PC-3 (cell line): ENCODE measurements around the gene GLO1. TPM values are rescaled to one million over a fixed set of nuclear protein-coding genes. Genes with fewer than 3 reads are reported as not detected.

Experiments used
- ATAC-seq: fragments of 200-7000 bp; cut with Tn5 transposase; 2 replicates; pipeline ENCODE4 v1.9.1; 2020; ENCODE audit warnings: mild to moderate bottlenecking, moderate library complexity
- BruUV-seq: library from RNA; stranded (reverse); fragments of 400-500 nt; replicated peaks from 2 replicates; lab custom pipeline; 2021; lab: Mats Ljungman, UMichigan
- CTCF ChIA-PET: fragments of 300-600 bp; sonication (Branson Sonifier 250); formaldehyde crosslinking; loops from one replicate; lab custom pipeline; 2022; ENCODE audit warnings: antibody characterized with exemption; lab: Charles Lee
- POLR2A ChIA-PET: fragments of 300-600 bp; sonication (Branson Sonifier 250); formaldehyde crosslinking; loops from one replicate; lab custom pipeline; 2022; ENCODE audit warnings: antibody characterized with exemption; ENCODE audit not compliant: unreplicated experiment; lab: Charles Lee
- DNase-seq: peaks from one replicate; pipeline ENCODE4 v3.0.0-alpha.2; 2015
- H2AFZ ChIP-seq: fragments of 300-600 bp; sonication (generic); 2 replicates; pipeline ENCODE4 v1.6.0; 2016; ENCODE audit warnings: antibody characterized with exemption, low read length
- H3F3A ChIP-seq: fragments of 300-600 bp; sonication (generic); one replicate; pipeline ENCODE4 v1.6.0; 2017; ENCODE audit warnings: antibody characterized with exemption, low read length, control low read depth, mild to moderate bottlenecking; ENCODE audit not compliant: unreplicated experiment
- H3K27ac ChIP-seq: fragments of 300-600 bp; sonication (generic); 2 replicates; pipeline ENCODE4 v1.5.1; 2016; ENCODE audit warnings: mild to moderate bottlenecking, low read length
- H3K27me3 ChIP-seq: fragments of 300-600 bp; sonication (generic); 2 replicates; pipeline ENCODE4 v1.6.1; 2016; ENCODE audit warnings: low read length, mixed read lengths
- H3K36me3 ChIP-seq: fragments of 300-600 bp; sonication (generic); 2 replicates; pipeline ENCODE4 v1.6.1; 2016; ENCODE audit warnings: low read depth, mixed run types, low read length, mixed read lengths
- H3K4me1 ChIP-seq: fragments of 300-600 bp; sonication (generic); 2 replicates; pipeline ENCODE4 v1.5.1; 2016; ENCODE audit warnings: low read length; ENCODE audit not compliant: insufficient read depth
- H3K4me2 ChIP-seq: fragments of 300-600 bp; sonication (generic); 2 replicates; pipeline ENCODE4 v1.6.0; 2016; ENCODE audit warnings: low read length
- H3K4me3 ChIP-seq: fragments of 300-600 bp; sonication (generic); 2 replicates; pipeline ENCODE4 v1.5.1; 2016; ENCODE audit warnings: mild to moderate bottlenecking, low read length, mixed read lengths
- H3K79me2 ChIP-seq: fragments of 300-600 bp; sonication (generic); 2 replicates; pipeline ENCODE4 v1.6.1; 2017; ENCODE audit warnings: low read length, mixed read lengths
- H3K9ac ChIP-seq: fragments of 300-600 bp; sonication (generic); 2 replicates; pipeline ENCODE4 v1.6.0; 2016; ENCODE audit warnings: mild to moderate bottlenecking, low read length
- H3K9me2 ChIP-seq: fragments of 300-600 bp; sonication (generic); replicated peaks from 2 replicates; pipeline ENCODE4 v1.6.1; 2016; ENCODE audit warnings: mixed run types, low read length, mixed read lengths
- H3K9me3 ChIP-seq: fragments of 300-600 bp; sonication (generic); 2 replicates; pipeline ENCODE4 v1.6.1; 2016; ENCODE audit warnings: low read length, mixed read lengths
- H4K20me1 ChIP-seq: fragments of 300-600 bp; sonication (generic); 2 replicates; pipeline ENCODE4 v1.6.1; 2016; ENCODE audit warnings: low read length, mixed read lengths
- EZH2 ChIP-seq: fragments of 300-600 bp; sonication (generic); IDR thresholded peaks from one replicate; pipeline ENCODE4 v1.6.1; 2017; ENCODE audit warnings: antibody characterized with exemption, mild to moderate bottlenecking, low read length; ENCODE audit not compliant: unreplicated experiment
- EZH2phosphoT487 ChIP-seq: fragments of 300-600 bp; sonication (generic); IDR thresholded peaks from 2 replicates; pipeline ENCODE4 v1.6.1; 2018; ENCODE audit warnings: mild to moderate bottlenecking, antibody characterized with exemption, low read length, borderline replicate concordance
- intact Hi-C: fragments of 100-400 bp; cut with micrococcal nuclease; formaldehyde crosslinking; loops from 2 replicates; pipeline ENCODE4 v1.9.0; 2023
- total RNA-seq: library from RNA; depleted of rRNA; stranded (reverse); fragments of >200 nt; gene quantifications from 2 replicates; pipeline ENCODE4 v1.2.3, GENCODE V29; 2014
- TF ChIP-seq, protein P1 (sequence below): fragments of 300-600 bp; sonication (generic); conservative IDR thresholded peaks from 2 replicates; pipeline ENCODE4 v1.5.1; 2017; ENCODE audit warnings: antibody characterized with exemption, low read depth, mild to moderate bottlenecking, low read length

The GLO1 gene
- total RNA-seq, 1 experiment from 2014 or later = 233 TPM

GRCh38 chr6:38684904-38685303 lies 18.0 kb downstream of the GLO1 start:
- CTCF ChIA-PET = no interaction called here
- H3K36me3 ChIP-seq = peaks cover 24% of the 10 kb centered on the region
- intact Hi-C loops = no loop called here

GRCh38 chr6:38684237-38684636 lies 18.7 kb downstream of the GLO1 start:
- H3K79me2 ChIP-seq = peaks cover 36% of the 10 kb centered on the region
- H3K36me3 ChIP-seq = peaks cover 26% of the 10 kb centered on the region
- no peak overlapping the region for H3K27ac ChIP-seq
- H2AFZ ChIP-seq = no peak overlapping the region
- no peaks in the 10 kb centered on the region for H3K9me2 ChIP-seq
- H3K9me3 ChIP-seq = no peaks in the 10 kb centered on the region
- POLR2A ChIA-PET = no interaction called here
- H3K9ac ChIP-seq = no peak overlapping the region
- CTCF ChIA-PET = no interaction called here
- no peak overlapping the region for H3K4me2 ChIP-seq
- no TSS peak for BruUV-seq
- no peaks in the 10 kb centered on the region for H3F3A ChIP-seq
- intact Hi-C loops = no loop called here
- TF ChIP-seq, protein P1, sequence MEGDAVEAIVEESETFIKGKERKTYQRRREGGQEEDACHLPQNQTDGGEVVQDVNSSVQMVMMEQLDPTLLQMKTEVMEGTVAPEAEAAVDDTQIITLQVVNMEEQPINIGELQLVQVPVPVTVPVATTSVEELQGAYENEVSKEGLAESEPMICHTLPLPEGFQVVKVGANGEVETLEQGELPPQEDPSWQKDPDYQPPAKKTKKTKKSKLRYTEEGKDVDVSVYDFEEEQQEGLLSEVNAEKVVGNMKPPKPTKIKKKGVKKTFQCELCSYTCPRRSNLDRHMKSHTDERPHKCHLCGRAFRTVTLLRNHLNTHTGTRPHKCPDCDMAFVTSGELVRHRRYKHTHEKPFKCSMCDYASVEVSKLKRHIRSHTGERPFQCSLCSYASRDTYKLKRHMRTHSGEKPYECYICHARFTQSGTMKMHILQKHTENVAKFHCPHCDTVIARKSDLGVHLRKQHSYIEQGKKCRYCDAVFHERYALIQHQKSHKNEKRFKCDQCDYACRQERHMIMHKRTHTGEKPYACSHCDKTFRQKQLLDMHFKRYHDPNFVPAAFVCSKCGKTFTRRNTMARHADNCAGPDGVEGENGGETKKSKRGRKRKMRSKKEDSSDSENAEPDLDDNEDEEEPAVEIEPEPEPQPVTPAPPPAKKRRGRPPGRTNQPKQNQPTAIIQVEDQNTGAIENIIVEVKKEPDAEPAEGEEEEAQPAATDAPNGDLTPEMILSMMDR = no peak
- no peak for TF ChIP-seq EZH2
- TF ChIP-seq EZH2phosphoT487 = no peak
- no peak for ATAC-seq
- peaks cover 14% of the 10 kb centered on the region for H4K20me1 ChIP-seq
- DNase-seq = no peak
- no peaks in the 10 kb centered on the region for H3K27me3 ChIP-seq
- H3K4me3 ChIP-seq = no peak overlapping the region
- H3K4me1 ChIP-seq = no peaks in the 10 kb centered on the region

More at GRCh38 chr6:38684904-38685303, 18.0 kb downstream of the GLO1 start:
- Histone ChIP-seq H2AFZ (no peak overlapping the region), H4K20me1 (peaks cover 14% of the 10 kb centered on the region), H3K79me2 (peaks cover 43% of the 10 kb centered on the region), H3K9me2 (no peaks in the 10 kb centered on the region), H3K27me3 (no peaks in the 10 kb centered on the region), H3K4me1 (no peaks in the 10 kb centered on the region), H3K9ac (no peak overlapping the region), H3F3A (no peaks in the 10 kb centered on the region), H3K9me3 (no peaks in the 10 kb centered on the region), H3K4me2 (no peak overlapping the region), H3K27ac (no peak overlapping the region), H3K4me3 (no peak overlapping the region)
- ATAC-seq (no peak), DNase-seq (no peak)
- POLR2A ChIA-PET = no interaction called here
- no TSS peak for BruUV-seq
- TF ChIP-seq EZH2 (no peak), EZH2phosphoT487 (no peak)
- TF ChIP-seq, protein P1 = no peak

DNA sequence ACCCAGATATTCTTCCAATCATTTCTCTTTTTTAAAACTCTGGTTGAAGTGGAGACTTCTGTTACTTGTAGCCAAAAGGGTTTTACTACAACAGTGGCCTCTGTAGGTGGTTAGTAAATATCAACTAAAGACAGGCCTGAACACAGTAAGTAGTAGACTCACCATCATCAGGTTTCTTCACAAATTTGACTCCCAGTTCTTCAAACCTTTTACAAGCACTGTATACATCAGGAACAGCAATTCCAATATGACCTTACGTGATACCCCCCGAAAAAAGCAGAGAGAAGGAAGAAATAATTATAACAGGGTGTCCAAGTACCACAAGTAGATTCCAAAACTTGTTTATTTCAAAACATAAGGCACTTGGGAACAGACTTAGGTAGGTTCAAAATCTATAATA lies 21.1 kb downstream of the GLO1 start:
- H3K9me3 ChIP-seq = no peaks in the 10 kb centered on the region
- TF ChIP-seq EZH2phosphoT487 (no peak), EZH2 (no peak)
- TF ChIP-seq, protein P1 = no peak
- no peak for DNase-seq
- no peaks in the 10 kb centered on the region for H3F3A ChIP-seq
- intact Hi-C loops = no loop called here
- H3K9me2 ChIP-seq = no peaks in the 10 kb centered on the region
- ChIA-PET CTCF (no interaction called here), POLR2A (no interaction called here)
- H3K79me2 ChIP-seq = peaks cover 14% of the 10 kb centered on the region
- H4K20me1 ChIP-seq = peaks cover 4% of the 10 kb centered on the region; the same call in 1 of the 2 replicates
- no peak overlapping the region for H3K27ac ChIP-seq
- no peak overlapping the region for H2AFZ ChIP-seq
- no peaks in the 10 kb centered on the region for H3K4me1 ChIP-seq
- H3K4me3 ChIP-seq = no peak overlapping the region
- H3K36me3 ChIP-seq = peaks cover 43% of the 10 kb centered on the region
- no peak for ATAC-seq
- no peaks in the 10 kb centered on the region for H3K27me3 ChIP-seq
- H3K4me2 ChIP-seq = no peak overlapping the region
- no peak overlapping the region for H3K9ac ChIP-seq
- BruUV-seq = no TSS peak
